Lower leg skin (tissue), 4 donors: Measurements from ENCODE around the gene C13orf46. TPM values are rescaled to one million over a fixed set of nuclear protein-coding genes. Genes with fewer than 3 reads are reported as not detected.

ENCODE experiments used
- DNase-seq, 2 donors: peaks; one replicate each; pipeline ENCODE4 v3.0.0-alpha.2; 2019; ENCODE audit warnings: low spot score in 2 of 2
- H3K4me3 ChIP-seq: fragments of 200-600 bp; sonication (generic); 2 replicates; pipeline ENCODE4 v1.5.1; 2017; ENCODE audit warnings: mild to moderate bottlenecking, low read depth; ENCODE audit not compliant: poor library complexity, severe bottlenecking
- CTCF ChIP-seq, 3 donors: fragments of 450-650 bp; IDR thresholded peaks; one replicate each; pipeline ENCODE4 v1.5.1; 2016; ENCODE audit warnings: antibody characterized with exemption in 3 of 3, mild to moderate bottlenecking in 3 of 3, moderate library complexity in 2 of 3
- POLR2A ChIP-seq, 2 donors: fragments of 450-650 bp; IDR thresholded peaks; one replicate each; pipeline ENCODE4 v1.6.1; 2016 to 2017; ENCODE audit warnings: antibody characterized with exemption in 2 of 2, mild to moderate bottlenecking in 1 of 2, moderate library complexity in 1 of 2
- WGBS, 2 donors: methylation state at CpG; one replicate each; pipeline ENCODE4 v1.1.5; 2018; 5-methylcytosine and 5-hydroxymethylcytosine counted together
- intact Hi-C: fragments of 100-400 bp; cut with DNase I; formaldehyde crosslinking; loops from one replicate; pipeline ENCODE4 v1.15.0; 2023; ENCODE audit warnings: low total_unique reads
- total RNA-seq, 4 donors: library from RNA; depleted of rRNA; stranded (reverse); fragments of >200 nt; gene quantifications; one replicate each; pipeline ENCODE4 v1.1.0, GENCODE V29; 2016

Gene C13orf46
- total RNA-seq, 4 donors from 2014 or later = 0.13 to 1.4 (median 0.13) TPM; not detected in 1

DNA sequence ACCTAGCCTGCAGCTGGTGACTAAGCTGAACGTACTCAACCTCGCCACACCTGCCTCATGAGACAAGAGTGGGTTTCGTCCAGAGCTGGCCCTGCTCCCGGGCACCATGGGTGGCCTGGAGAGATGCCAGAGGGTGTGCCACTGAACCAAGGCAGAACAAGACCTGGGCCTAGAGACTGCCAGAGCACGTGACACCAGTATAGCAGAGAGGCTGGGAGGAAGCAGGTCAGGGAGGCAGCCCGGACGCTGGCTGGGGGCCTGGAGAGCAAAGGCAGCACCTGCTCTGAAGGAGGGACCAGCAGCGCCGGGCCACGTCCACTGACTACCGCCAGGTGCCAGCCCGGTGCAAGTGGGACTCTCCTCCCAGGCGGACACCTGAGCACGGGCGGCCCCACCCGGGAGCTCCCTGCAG is 7.3 kb upstream of the C13orf46 start:
- TF ChIP-seq CTCF (IDR thresholded peaks at IDR 0.05) (no peak), POLR2A (IDR thresholded peaks at IDR 0.05) (no peak)
- 73 to 75% methylated on average over 9 to 16 of the region's 16 CpGs for WGBS, 2 donors
- H3K4me3 ChIP-seq = no peak overlapping the region
- DNase-seq = peak; percentile 88 to 94
- intact Hi-C loops = no loop called here

DNA sequence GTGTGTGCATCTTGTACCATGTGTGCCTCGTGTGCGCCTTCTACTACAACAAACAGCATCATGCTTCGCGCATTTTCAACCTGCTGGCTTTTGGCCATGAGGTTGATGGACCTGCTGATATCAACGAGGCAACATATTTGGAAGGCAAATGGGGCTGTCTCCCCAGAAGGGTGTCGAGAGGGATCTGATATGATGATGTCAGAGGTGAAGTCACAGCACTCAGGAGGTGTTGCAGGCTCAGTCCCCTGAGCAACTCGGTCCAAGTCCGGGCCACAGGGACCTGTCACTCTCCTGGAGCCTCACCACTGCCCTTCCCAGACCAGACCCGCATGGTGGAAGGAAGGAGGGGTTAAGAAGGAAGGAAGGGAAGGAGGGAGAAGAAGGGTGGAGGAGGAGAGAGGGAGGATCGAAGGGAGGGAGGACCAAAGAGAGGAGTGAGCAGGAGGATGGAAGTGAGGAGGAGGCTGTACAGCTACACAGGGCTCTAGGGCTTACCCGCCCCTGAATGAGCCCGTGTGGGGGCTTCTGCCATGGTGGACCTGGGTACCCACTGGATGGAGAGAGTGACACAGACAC is 6.7 kb upstream of the C13orf46 start:
- 78 to 81% methylated on average over 12 of the region's 12 CpGs for WGBS, 2 donors
- TF ChIP-seq POLR2A (IDR thresholded peaks at IDR 0.05) = no peak
- no peak for TF ChIP-seq CTCF (IDR thresholded peaks at IDR 0.05)
- H3K4me3 ChIP-seq = no peak overlapping the region
- DNase-seq = no peak
- intact Hi-C loops = no loop called here

- H3K4me3 ChIP-seq = no peak overlapping the region
- WGBS, 2 donors = 90 to 91% methylated on average over 20 of the region's 20 CpGs
- DNase-seq = no peak
Observed at GRCh38 chr13:113979791-113980471, 6.1 kb upstream of the C13orf46 start.

DNA sequence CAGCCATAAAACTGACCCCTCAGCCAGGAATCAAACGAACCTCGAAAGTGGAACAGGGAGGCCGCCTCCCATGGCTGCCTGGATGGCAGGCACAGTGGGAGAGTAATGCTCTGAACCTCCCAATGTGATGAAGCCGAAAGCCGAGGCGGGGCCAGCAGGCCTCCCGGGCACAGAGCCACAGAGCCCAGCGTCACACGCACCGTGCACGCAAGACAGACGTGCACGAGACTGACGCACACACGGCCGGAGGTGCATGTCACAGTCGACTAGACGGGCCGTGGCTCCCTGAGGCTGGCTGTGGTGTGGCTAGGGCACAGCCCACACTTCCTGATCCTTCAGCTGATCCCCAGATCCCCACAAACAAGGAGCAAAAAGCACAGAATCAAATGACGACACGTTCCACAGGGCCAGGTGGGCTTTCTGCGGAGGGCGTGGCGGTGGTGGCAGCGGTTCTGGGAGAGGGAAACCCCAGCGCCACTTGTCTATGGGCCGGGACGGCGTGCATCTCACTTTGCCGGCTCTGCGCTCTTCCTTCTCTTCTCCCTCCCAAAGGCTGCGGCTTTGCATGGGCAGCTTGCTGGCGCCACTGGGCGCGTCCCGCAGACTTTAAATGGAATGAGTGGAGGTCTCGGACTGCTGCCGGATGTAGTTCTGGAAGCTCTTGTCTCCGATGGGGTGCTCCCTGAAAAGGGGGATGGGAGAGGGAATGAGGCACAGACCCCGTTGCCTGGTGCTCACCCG is 5.0 kb upstream of the C13orf46 start:
- no peak overlapping the region for H3K4me3 ChIP-seq
- intact Hi-C loops = no loop called here
- DNase-seq = no peak
- no peak for TF ChIP-seq CTCF (IDR thresholded peaks at IDR 0.05)
- no peak for TF ChIP-seq POLR2A (IDR thresholded peaks at IDR 0.05)
- 68 to 76% methylated on average over 41 of the region's 41 CpGs for whole genome bisulfite sequencing, 2 donors

More at GRCh38 chr13:113979791-113980471, 6.1 kb upstream of the C13orf46 start:
- intact Hi-C loops = no loop called here
- TF ChIP-seq CTCF (IDR thresholded peaks at IDR 0.05) = no peak
- TF ChIP-seq POLR2A (IDR thresholded peaks at IDR 0.05) = no peak

DNA sequence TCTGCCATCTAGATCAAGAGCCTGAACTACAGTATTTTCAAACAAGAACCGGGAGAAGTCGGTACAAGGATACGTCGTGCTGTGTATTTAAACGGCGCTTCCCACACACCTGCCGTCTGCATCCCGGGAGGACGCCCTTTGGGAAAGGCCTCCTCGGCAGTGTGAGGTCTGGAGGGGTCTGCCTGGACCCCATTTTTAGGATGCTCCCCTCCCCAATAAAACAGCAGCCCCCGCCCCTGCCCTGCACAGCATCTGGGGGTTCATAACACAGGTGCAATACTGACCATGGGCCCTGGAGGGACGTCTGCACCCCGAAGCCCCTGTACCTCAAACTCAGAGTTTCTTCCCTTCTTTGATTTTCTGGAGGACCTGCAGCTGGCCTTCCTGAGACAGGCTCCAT is 4.1 kb upstream of the C13orf46 start:
- no peak overlapping the region for H3K4me3 ChIP-seq
- no peak for DNase-seq
- intact Hi-C loops = no loop called here
- TF ChIP-seq POLR2A (IDR thresholded peaks at IDR 0.05) (no peak), CTCF (IDR thresholded peaks at IDR 0.05) (no peak)
- WGBS, 2 donors = 89 to 90% methylated on average over 13 of the region's 13 CpGs
